ENCODE measurements around the gene CPE.

- TF ChIP-seq CTCF (IDR thresholded peaks at IDR 0.05) (no peak), EP300 (IDR thresholded peaks at IDR 0.05) (no peak), POLR2AphosphoS5 (IDR thresholded peaks at IDR 0.05) (no peak)
Observed at GRCh38 chr4:165539801-165540200, 161.0 kb downstream of the CPE start.

Measured in esophagus muscularis mucosa (tissue), 4 donors.